Fibroblast of skin of back (primary cell): ENCODE measurements around the gene SRL.
"Not testable (repeated sequence)": the region's sequence is repeated elsewhere in the genome, so short reads cannot be mapped to it uniquely, and the experiment has no call there.

Source experiments
- DNase-seq: peaks from one replicate; pipeline ENCODE4 v3.0.0-alpha.2; 2013

The SRL gene

DNA sequence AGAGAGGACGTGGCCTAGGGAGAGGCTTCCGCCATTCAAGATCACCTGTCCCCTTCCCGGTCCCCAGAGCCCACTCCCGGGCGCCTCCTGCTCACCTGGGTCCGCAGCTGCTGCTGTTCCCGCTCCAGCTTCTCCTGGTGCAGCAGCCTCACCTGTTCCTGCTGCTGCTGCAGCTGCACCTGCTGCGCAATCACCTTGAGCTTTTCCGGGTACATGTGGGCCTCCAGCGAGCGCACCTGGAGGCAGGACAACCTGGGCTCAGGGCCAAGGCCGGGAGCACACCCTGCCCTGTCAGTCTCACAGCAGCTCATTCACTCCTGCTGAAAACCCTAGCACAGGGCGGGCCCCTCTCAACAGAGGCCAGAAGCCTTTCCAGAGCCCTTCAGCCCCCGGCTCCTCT, 18.5 kb upstream of the SRL start:
- DNase-seq, result no peak

DNA sequence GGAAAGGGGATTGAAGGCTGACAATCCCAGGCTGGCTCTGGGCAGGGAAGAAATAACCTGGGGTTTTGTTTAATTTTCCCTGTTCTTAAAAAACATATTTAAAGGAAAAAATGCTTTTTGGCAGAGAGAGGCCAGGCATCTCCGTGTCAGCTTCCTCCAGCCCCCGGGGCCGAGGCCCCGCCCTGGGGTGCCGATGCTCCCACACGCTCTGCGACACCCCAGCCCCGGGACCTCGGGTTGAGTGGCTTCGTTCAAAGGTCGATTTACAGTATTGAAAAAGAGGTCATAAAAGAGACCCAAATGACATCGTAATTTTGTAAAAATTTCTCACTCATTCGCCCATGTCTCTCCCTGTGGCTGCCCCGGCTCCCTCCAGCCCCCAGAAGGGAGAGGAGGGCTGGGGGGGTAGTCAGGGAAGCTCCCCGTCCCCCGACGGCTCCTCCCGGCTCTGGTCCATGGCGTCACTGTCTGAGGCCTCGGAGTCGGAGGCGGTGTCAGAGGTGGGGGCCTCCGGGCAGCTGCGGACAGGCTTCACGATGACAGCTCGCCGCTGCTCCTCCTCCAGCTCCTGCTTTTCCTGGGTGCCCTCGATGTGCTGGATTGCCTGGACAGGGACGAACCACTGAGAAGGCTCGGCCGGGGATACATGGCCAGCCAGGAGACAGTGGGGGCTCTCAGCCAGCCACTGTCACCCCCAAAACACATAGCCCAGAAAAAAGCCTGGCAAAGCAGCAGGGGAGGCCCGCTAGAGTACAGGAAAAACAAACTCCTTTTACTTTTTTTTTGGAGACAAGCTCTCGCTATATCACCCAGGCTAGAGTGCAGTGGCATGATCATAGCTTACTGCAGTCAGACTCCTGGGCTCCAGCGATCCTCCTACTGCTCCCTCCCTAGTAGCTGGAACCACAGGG, 16.0 kb upstream of the SRL start:
- no peak for DNase-seq

DNA sequence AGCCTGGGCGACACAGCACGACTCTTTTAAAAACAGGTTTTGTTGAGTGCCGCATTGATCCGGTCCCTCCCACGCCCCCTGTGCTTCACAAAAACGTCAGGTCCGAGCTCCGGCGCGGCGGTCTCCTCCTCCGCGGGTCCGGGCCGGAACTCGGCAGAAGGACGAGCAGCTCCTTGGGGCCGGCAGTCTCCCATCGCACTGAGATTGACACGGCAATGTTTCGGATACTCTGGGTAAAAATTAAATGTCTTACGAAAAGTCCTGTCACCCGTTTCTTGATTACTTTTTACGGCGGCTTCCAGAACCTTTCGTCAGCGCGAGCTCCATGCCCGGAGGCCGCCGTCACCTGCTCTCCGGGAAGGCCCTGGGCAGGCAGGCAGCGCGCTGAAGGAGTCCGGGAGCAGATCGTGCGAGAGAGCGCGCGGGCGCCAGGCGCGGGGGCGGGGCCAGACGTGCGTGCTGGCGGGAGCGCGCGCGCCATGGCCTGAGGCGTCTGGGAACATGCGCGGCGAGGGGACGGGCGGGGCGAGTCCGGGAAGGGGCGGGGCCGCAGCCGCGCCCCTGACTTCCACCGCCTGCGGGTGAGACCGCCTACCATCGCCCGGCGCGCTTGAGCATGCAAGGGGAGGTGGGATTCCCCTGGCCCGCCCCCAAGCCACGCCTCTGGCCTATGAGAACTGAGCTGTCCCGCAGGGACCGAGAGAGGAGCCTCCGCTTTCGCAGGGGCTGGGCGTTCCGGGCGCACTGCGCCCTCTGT, 11.7 kb upstream of the SRL start:
- DNase-seq, result peak; percentile 99

DNA sequence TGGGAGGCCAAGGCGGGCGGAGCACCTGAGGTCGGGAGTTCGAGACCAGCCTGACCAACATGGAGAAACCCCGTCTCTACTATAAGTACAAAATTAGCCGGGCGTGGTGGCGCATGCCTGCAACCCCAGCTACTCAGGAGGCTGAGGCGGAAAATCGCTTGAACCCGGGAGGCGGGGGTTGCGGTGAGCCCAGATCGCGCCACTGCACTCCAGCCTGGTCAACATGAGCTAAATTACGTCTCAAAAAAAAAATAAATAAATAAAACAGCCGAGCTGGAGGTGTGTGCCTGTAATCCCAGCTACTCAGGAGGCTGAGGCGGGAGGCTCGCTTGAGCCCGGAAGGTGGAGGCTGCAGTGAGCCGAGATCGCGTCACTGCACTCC, 11.1 kb upstream of the SRL start:
- not testable (repeated sequence) for DNase-seq

DNA sequence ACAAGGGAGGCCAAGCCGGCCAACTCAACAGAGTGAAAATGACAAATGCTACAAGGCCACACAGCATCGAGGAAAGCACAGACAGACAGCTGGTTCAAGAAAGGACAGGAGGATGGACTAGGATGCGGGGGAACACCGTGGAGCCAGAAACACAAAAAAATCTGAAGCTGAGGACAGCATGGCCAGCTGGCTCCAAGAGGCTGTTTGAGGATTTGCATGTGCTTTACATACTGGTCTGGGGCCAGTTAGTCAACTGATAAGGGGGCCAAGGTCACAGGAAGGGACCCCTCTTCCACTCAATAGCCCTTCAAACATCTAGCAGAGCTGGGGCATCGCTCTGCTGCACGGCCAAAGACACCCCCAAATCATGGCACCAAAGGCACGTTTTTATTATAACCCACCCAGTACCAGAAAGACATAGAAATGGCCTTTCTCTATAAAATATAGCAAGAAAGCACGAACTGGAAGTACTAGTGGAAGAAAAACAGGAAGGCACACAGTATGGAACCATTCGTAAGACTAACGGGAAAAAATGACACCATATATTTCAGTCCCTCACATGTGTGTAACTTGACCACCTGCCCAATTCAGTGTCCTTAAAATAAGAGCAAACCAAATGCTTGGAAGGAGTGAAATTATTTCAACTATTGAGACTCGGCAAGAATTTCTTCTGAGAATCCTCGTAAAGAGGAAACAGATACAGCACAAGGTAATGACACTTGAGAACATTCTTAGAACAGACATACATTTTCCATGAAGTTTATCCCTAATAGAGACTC, 7.8 kb upstream of the SRL start:
- no peak for DNase-seq

DNA sequence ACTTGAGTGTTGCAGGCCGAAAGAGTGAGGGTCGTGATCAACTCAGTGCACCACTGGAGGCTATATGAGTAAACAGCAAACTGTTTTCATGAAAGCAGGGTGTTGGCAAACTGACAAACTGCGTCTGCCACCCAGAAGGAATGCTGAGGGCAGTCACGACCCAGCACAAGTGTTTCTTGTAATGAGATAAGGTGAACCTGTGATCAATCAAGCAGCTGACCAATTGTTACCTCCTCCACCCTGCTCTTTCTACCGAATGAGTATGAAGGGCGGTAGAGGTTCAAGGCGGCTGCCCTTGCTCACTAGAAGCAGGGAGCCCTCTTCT, 5.5 kb upstream of the SRL start:
- DNase-seq, result no peak

DNA sequence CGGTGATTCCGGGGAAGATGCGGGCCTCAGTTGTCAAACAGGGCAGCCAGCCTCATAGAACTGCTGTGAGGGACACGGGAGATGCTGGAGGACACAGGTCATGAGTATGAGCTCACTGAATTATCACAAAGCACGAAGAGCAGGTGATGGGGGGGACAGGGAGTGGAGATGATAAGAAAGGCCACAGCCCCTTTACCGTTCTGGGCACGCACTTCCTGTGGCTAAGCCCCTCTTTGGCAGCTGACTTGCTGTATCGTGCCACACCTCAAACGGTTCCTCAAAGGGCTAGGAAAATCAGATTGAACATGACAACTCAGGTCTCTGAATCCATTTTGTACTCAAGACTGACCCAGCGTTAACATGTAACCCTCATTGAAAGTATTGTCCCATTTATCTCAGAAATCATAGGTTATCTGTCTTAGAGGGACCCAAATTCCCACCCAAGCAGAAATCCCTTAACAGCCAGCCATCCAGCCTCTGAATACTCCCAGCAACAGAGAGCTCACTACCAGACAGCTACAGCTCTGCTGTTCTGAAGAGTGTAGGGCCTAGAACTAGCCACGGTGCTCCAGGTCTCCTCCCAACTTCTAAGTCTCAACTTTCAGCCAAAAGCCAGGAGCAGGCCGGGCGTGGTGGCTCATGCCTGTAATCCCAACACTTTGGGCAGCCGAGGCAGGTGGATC, 5.0 kb upstream of the SRL start:
- no peak for DNase-seq

DNA sequence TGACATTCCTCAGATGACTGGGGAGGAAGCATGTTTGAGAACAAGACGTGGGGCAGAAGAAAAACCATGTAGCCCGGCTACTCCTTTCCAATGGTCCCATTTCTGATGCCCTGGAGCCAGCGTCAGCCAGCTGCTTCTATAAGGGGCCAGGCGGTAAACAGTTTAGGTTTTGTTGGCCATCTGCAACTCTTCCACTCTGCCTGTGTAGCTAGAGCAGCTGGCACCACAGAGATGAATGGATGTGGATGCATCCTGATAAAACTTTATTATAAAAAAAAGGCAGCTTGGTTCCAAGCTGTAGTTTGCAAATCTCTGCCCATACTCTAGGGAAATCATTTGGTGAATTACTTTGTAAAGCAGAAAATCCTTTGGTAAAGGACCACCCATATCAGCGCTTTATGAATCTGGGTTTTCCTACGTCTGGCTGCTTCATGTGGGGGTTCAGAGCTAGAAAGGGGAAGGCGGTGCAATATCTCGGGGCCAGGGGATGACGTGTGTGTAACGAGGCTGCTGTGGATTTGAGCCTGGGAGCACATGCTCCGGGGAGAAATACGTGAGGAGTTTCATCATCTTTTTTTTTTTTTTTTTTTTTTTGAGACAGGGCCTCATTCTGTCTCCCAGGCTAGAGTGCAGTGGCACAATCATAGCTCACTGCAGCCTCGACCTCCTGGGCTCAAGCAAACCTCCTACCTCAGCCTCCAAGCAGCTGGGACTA, 3.4 kb upstream of the SRL start:
- no peak for DNase-seq

DNA sequence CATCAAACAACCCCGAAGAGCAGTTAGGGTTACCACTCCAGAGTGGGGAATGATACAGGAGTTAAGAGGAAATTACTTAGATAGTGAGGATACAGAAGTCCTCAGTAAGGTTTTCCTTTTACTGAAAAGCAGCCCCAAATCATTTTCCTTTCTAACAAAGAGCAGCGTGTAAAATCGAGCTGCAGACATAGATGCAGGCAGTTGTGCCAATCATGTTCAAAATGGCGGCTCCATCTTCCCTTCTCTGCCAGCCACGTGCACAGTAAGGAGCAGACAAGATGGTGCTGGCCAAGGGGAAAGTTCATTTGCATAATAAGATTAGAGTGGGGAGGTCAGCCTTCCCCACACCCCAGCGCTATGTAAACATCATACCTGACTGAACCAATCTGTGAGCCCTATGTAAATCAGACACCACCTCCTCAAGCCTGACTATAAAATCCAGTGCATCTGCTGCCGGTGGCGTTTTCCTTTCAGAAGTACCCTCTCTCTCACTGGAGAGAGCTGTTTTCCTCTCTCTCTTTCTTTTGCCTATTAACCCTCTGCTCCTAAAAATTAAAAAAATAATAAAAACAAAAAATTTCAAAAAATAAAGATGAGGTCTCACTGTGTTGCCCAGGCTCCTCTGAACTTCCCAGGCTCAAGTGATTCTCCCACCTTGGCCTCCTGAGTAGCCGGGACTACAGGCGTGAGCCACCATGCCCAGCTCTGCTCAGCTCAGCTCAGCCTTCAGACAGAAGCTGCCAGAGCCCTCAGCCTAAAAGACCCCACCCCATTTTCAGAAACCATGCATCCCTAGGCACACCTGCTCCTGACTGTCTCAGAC, 2.6 kb upstream of the SRL start:
- DNase-seq, result no peak

DNA sequence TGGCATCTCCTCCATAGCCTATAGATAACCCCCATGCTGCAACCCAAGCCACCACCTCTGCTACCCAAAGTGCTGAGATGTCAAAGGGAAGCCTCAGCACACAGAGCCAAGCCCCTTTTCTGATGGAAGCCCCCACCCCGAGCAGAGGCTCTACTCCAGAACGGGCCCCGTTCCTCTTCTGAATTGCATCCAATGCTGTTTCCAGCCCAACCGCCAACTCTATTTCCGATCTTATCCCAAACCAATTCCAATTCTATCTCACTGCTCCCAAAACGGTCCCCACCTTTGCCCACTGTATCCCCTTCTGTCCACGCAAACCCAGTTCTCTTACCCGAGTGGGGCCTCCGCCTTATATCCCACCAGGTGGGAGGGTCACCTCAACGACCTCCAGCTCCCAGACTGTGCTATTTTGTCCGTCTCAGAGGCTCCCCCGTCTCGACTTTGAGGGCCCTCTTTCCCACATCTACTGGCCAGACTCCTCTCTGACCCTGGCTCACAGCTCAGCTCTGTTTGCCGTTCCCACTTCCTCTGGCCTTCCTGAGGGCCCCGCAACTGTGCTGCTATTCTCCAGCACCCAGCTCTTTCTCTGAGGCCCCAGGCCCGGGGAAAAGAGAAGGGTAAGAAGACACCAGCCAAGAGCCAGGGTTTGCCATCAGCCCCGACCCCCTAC, 487 bp downstream of the SRL start:
- DNase-seq, result no peak

DNA sequence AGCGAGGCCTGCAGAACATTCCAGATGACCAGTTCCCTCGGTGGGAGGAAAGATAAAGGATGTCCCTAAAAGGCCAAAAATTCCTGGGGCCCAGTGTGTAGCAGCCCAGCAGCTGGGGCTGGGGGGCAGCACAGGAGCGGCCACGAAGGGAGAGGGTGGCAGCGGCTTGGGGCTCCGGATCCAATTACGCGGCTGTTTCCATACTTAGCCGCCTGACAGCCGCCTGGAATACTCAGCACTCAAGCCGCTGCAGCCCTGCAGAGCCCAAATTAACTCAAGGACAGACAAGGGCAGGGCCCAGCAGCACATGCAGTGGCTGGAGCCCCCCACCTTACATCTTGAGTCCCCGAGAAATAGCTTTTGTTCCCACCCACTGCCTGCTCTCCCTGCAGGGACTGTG, 1.3 kb downstream of the SRL start:
- DNase-seq, result no peak

DNA sequence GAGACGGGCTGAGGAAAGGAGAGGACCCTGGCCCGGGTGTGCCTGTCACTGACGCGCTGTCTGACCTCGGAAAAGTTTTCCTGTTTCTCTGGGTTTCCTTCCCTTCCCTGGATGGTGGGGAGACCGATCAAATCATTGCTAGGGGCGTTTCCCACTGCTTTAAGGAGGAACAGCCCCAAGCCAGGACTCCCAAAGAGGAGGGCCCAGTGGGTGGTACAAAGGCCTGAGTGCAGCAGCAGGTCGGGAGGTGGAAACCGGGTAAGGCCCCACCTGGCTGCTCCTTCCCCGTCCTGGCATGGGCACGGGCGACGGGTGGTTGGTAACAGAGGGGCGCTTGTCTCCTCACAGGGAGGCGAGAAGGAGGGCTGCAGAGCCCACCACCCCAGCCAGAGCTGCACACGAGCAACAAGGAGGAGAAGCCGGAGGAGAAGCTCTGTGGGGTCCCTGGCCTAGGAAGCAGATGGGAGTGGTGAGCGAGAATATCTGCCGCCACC, 2.2 kb downstream of the SRL start:
- no peak for DNase-seq

DNA sequence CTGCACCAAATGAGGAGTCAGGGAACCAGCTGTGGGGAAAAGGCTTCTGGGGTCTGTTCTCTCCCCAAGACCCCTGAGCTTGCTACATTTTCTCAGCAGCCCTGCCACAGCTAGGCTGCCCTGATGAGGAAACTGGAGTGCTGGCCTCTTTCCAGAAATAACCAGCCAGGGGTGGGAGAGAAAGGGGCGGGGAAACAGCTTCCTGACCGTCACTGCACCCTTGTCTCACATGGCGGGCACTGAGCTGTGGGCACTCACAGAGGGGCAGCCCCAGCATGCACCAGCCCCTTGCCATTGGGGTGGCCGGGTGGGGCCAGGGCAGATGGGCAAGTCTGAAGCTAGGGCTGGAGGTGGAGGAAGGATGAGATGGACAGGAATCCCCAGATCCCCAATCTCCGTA, 2.9 kb downstream of the SRL start:
- DNase-seq, result peak; percentile 13

DNA sequence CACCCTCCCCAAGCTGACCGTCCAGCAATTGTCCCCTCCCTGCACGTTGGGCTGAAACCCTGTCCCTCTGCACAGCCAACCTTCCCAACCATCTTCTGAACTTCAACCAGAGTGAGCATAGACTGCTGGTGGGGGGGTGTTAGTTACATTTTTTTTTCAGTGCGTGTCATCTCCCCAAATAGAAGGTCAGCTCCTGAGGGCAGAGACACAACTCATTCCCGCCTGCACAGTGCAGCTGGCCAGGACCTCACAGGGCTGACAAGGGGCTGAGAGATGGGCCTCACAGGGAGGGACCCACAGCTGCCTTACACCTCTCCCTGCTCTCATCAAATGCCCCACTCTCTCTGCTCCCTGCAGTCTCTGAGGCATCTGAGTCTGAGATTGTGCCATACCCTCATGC, 8.4 kb downstream of the SRL start:
- DNase-seq, result no peak

DNA sequence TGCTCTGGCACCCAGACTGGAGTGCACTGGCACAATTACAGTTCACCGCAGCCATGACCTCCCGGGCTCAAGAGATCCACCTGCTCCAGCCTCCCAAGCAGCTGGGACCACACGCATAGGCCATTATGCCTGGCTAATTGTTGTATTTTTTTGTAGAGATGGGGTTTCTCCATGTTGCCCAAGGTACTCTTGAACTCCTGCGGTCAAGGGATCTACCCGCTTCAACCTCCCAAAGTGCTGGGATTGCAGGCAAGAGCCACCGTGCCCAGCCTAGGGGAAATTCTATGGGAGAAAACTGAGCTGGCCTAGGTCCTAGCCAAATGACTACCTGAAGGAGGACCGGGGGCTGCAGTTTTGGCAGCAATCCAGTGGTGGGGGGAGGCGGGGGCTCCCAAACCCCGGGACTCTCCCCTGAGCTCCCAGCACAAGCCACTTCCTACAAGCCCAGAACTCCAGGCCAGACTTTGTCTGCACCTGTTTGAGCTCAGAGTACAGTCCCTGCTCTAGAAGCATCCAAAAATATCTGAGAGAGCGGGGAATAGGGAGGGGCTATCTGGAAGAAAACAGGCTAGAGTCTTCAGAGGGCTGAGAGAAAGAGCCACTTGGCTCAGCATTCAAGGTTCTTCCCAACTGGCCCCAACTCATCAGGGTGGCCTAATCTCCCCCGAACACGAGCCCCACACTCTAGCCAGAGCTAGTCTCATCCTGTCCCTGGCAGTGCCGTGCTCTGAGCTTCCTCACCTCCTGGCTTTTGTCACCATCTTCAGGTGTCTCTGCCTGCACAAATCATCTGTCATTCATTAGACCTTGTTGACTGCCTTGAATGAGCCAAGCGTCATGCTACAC, 9.1 kb downstream of the SRL start:
- DNase-seq, result no peak

DNA sequence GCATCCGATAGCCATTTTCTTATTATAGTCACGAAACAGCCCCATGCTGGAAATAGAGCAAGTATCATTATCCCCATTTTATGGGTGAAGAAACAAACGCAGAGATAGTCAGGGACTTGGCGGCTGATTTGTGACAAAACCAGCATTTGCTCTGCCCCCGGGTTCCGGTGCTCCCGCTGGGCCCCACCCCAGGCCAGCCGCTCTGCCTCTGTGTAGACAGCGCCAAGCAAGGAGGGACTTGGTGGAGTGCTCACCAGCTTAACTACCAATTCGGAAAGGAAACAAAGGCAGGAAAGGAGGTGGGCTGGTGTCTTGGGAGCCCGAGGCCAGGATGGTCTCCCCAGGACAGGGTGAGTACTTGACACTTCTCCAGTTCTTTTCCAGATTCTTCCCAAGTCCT, 10.0 kb downstream of the SRL start:
- no peak for DNase-seq

DNA sequence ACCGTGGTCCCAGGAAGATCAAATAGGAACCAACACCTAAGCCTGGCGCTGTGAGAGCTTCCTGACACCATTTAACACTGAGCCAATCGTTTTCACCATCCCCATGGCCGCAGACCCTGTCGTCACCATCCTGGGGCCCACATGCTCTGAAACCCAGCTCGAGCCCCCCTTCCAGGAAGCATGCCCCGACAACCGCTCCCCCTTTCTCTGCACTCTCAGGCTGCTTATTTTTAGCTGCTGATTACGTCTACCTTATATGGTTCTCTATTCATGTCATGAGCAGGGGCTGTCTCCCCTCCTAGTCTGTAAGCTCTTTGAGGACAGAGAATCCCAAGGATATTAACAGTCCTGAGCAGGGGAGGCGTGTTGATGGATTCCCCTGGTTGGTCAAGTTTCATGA, 10.5 kb downstream of the SRL start:
- no peak for DNase-seq

DNA sequence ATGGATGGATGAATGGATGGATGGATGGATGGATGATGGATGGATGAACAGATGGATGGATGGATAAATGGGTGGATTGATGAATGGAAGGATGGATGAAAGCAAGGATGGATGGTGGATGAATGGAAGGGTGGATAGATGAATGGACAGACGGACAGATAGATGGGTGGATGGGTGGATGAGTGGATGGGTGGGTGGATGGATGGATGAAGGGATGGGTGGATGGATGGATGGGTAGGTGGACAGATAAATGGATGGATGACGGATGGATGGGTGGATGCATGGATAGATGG, 14.9 kb downstream of the SRL start:
- DNase-seq, result no peak

DNA sequence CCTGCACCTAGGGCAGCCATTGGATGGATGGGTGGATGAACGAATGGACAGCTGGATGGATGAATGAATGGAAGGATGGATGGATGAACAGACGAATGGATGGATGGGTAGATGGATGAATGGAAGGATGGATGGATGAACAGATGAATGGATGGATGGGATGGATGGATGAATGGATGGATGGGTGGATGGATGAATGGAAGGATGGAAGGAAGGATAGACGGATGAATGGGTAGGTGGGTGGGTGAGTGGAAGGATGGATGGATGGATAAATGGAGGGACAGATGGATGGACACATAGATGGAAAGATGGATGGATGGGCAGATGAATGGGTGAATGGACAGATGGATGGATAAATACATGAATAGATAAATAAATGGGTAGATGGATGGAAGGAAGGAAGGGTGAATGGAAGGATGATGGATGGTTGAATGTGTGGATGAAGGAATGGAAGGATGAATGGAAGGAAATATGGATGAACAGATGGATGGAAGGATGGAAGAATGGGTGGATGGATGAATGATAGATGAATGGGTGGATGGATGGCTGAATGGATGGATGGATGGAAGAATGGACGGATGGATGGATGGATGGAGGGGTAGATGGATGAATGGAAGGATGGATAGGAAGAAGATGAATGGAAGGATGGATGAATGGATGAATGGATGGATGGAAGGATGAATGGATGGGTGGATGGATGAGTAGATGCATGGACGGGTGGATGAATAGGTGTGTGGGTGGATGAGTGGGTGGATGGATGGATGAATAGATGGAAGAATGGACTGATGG, 15.4 kb downstream of the SRL start:
- DNase-seq, result no peak
